ENCODE data around the gene SUN1. TPM values are rescaled to one million over a fixed set of nuclear protein-coding genes. Genes with fewer than 3 reads are reported as not detected.
A peak's percentile ranks its signal among the peaks of the same experiment; 100 is the strongest.

Gene SUN1
- total and polyA plus RNA-seq, 2 donors (not counting 1 experiment from before 2014, with no cell fraction given) = 185 to 220 TPM

- H3K9ac ChIP-seq (ENCODE audit: insufficient read depth, low read length) = no peak overlapping the region
Measured at GRCh38 chr7:874031-874749, 41.9 kb downstream of the SUN1 start.

GRCh38 chr7:875051-875450 is 42.8 kb downstream of the SUN1 start:
- DNase-seq (ENCODE audit: low read depth in 2 of 2) = no peak
- no peaks in the 10 kb centered on the region for H3K4me1 ChIP-seq (ENCODE audit: control insufficient read depth, extremely low read depth, insufficient read depth, low read length)
- TF ChIP-seq CTCF (conservative IDR thresholded peaks at IDR 0.05 in 1 of 2, IDR thresholded peaks at IDR 0.05 in 1 of 2; ENCODE audit: low read depth in 1 of 2, low read length in 2 of 2) = no peak
- TF ChIP-seq EZH2 (IDR thresholded peaks at IDR 0.05; ENCODE audit: low read length, missing control alignments) = no peak
- H3K4me3 ChIP-seq (replicated peaks in 1 of 4; ENCODE audit: control extremely low read depth in 1 of 4, insufficient read depth in 1 of 4, low read depth in 3 of 4, low read length in 4 of 4) = no peak overlapping the region
- H3K9me3 ChIP-seq (ENCODE audit: control insufficient read depth, insufficient read depth, low read depth, low read length) = no peaks in the 10 kb centered on the region
- no peak overlapping the region for H3K27ac ChIP-seq (ENCODE audit: insufficient read depth, low read length)
- no peak overlapping the region for H3K4me2 ChIP-seq (ENCODE audit: extremely low read depth, insufficient read depth, low read length)
- no peaks in the 10 kb centered on the region for H3K27me3 ChIP-seq (ENCODE audit: control insufficient read depth, insufficient read depth, low read length)
- H3K36me3 ChIP-seq (ENCODE audit: control insufficient read depth, insufficient read depth, low read length) = peaks cover 14% of the 10 kb centered on the region
- H4K20me1 ChIP-seq (ENCODE audit: control insufficient read depth, extremely low read depth, insufficient read depth, low read length) = no peaks in the 10 kb centered on the region
- H3K79me2 ChIP-seq (ENCODE audit: control insufficient read depth, insufficient read depth, low read length) = peaks cover 27% of the 10 kb centered on the region
- H2AFZ ChIP-seq (ENCODE audit: low read length) = no peak overlapping the region
- no peak overlapping the region for H3K9ac ChIP-seq (ENCODE audit: insufficient read depth, low read length)

More at GRCh38 chr7:874031-874749, 41.9 kb downstream of the SUN1 start:
- H3K27ac ChIP-seq (ENCODE audit: insufficient read depth, low read length) = no peak overlapping the region
- H3K36me3 ChIP-seq (ENCODE audit: control insufficient read depth, insufficient read depth, low read length) = peaks cover 17% of the 10 kb centered on the region
- peaks cover 25% of the 10 kb centered on the region for H3K79me2 ChIP-seq (ENCODE audit: control insufficient read depth, insufficient read depth, low read length)
- H3K27me3 ChIP-seq (ENCODE audit: control insufficient read depth, insufficient read depth, low read length) = no peaks in the 10 kb centered on the region
- H4K20me1 ChIP-seq (ENCODE audit: control insufficient read depth, extremely low read depth, insufficient read depth, low read length) = no peaks in the 10 kb centered on the region
- H3K4me3 ChIP-seq (replicated peaks in 1 of 4; ENCODE audit: control extremely low read depth in 1 of 4, insufficient read depth in 1 of 4, low read depth in 3 of 4, low read length in 4 of 4) = no peak overlapping the region
- H3K4me2 ChIP-seq (ENCODE audit: extremely low read depth, insufficient read depth, low read length) = no peak overlapping the region
- TF ChIP-seq CTCF (conservative IDR thresholded peaks at IDR 0.05 in 1 of 2, IDR thresholded peaks at IDR 0.05 in 1 of 2; ENCODE audit: low read depth in 1 of 2, low read length in 2 of 2) (no peak), EZH2 (IDR thresholded peaks at IDR 0.05; ENCODE audit: low read length, missing control alignments) (no peak)
- H2AFZ ChIP-seq (ENCODE audit: low read length) = no peak overlapping the region
- no peaks in the 10 kb centered on the region for H3K4me1 ChIP-seq (ENCODE audit: control insufficient read depth, extremely low read depth, insufficient read depth, low read length)
- DNase-seq (ENCODE audit: low read depth in 2 of 2) = no peak
- H3K9me3 ChIP-seq (ENCODE audit: control insufficient read depth, insufficient read depth, low read depth, low read length) = no peaks in the 10 kb centered on the region

GRCh38 chr7:875476-876076 is 43.3 kb downstream of the SUN1 start:
- peaks cover 14% of the 10 kb centered on the region for H3K36me3 ChIP-seq (ENCODE audit: control insufficient read depth, insufficient read depth, low read length)
- peak overlapping the region; percentile 28 for H3K9ac ChIP-seq (ENCODE audit: insufficient read depth, low read length)
- TF ChIP-seq CTCF (conservative IDR thresholded peaks at IDR 0.05 in 1 of 2, IDR thresholded peaks at IDR 0.05 in 1 of 2; ENCODE audit: low read depth in 1 of 2, low read length in 2 of 2) (no peak), EZH2 (IDR thresholded peaks at IDR 0.05; ENCODE audit: low read length, missing control alignments) (no peak)
- H3K4me3 ChIP-seq (replicated peaks in 1 of 4; ENCODE audit: control extremely low read depth in 1 of 4, insufficient read depth in 1 of 4, low read depth in 3 of 4, low read length in 4 of 4) = peak overlapping the region in 1 of 4 experiments; percentile 44
- H3K27me3 ChIP-seq (ENCODE audit: control insufficient read depth, insufficient read depth, low read length) = no peaks in the 10 kb centered on the region
- H2AFZ ChIP-seq (ENCODE audit: low read length) = no peak overlapping the region
- DNase-seq (ENCODE audit: low read depth in 2 of 2) = no peak
- H3K9me3 ChIP-seq (ENCODE audit: control insufficient read depth, insufficient read depth, low read depth, low read length) = no peaks in the 10 kb centered on the region
- H3K27ac ChIP-seq (ENCODE audit: insufficient read depth, low read length) = peak overlapping the region; percentile 66
- H3K4me1 ChIP-seq (ENCODE audit: control insufficient read depth, extremely low read depth, insufficient read depth, low read length) = no peaks in the 10 kb centered on the region
- peaks cover 33% of the 10 kb centered on the region for H3K79me2 ChIP-seq (ENCODE audit: control insufficient read depth, insufficient read depth, low read length)
- H3K4me2 ChIP-seq (ENCODE audit: extremely low read depth, insufficient read depth, low read length) = no peak overlapping the region
- no peaks in the 10 kb centered on the region for H4K20me1 ChIP-seq (ENCODE audit: control insufficient read depth, extremely low read depth, insufficient read depth, low read length)

Measured in fibroblast of lung (primary cell).